BJ (cell line): ENCODE measurements around the gene PKMYT1. TPM values are rescaled to one million over a fixed set of nuclear protein-coding genes. Genes with fewer than 3 reads are reported as not detected.

Experiments
- CTCF ChIA-PET: fragments of 350-600 bp; formaldehyde crosslinking; extraction: SDS; loops from one replicate; lab custom pipeline; 2021; ENCODE audit warnings: antibody characterized with exemption, inconsistent platforms; lab: Yijun Ruan, JAX
- POLR2A ChIA-PET: fragments of 300-600 bp; sonication (Branson Sonifier 250); formaldehyde crosslinking; extraction: SDS; loops from one replicate; lab custom pipeline; 2021; ENCODE audit warnings: antibody characterized with exemption; lab: Charles Lee
- DNase-seq: peaks from one replicate; pipeline ENCODE4 v3.0.0-alpha.2; 2011; ENCODE audit warnings: low read depth
- H3K27me3 ChIP-seq: 2 replicates; pipeline ENCODE4 v1.6.0; 2011; ENCODE audit warnings: low read length; ENCODE audit not compliant: control insufficient read depth, insufficient read depth
- H3K36me3 ChIP-seq: 2 replicates; pipeline ENCODE4 v1.5.1; 2011; ENCODE audit warnings: low read length; ENCODE audit not compliant: control insufficient read depth, insufficient read depth
- H3K4me3 ChIP-seq: 2 replicates; pipeline ENCODE4 v1.5.1; 2011; ENCODE audit warnings: low read depth, mild to moderate bottlenecking, control low read depth, low read length
- polyA plus RNA-seq: library from polyadenylated mRNA; depleted of rRNA; stranded (reverse); fragments of >200 nt; gene quantifications from 2 replicates; pipeline ENCODE4 v1.2.3, GENCODE V29; 2011
- TF ChIP-seq, protein P1 (sequence below): IDR thresholded peaks from 2 replicates; pipeline ENCODE4 v1.5.1; 2011; ENCODE audit warnings: low read depth, mild to moderate bottlenecking, control low read depth, inconsistent platforms, low read length, moderate library complexity; ENCODE audit not compliant: insufficient read depth

The PKMYT1 gene
- polyA plus RNA-seq, 1 experiment: 6.9 TPM

DNA sequence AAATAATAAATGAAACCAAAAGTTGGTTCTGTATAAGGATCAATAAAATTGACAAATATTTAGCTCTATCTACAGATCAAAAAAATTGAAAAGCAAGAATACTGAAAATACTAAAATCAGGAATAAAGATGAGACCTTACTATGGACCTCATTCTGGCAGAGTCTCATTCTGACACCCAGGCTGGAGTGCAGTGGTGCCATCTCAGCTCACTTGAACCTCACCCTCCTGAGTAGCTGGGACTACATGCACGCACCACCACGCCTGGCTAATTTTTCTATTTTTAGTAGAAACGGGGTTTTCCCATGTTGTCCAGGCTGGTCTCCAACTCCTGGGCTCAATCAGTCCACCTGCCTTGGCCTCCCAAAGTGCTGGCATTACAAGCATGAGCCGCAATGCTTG, 38.2 kb downstream of the PKMYT1 start:
- Histone ChIP-seq H3K4me3 (no peak overlapping the region), H3K36me3 (peaks cover 12% of the 10 kb centered on the region), H3K27me3 (no peaks in the 10 kb centered on the region)
- POLR2A ChIA-PET: interaction anchor here (0.8 kb wide), 1 partner anchor 15 kb away, joined by 6 read pairs; no protein-coding TSS in a partner anchor
- CTCF ChIA-PET: interaction anchor here (0.5 to 2.1 kb wide), 3 partner anchors 14 to 62 kb away, joined by 3 to 8 read pairs (median 4); no protein-coding TSS in a partner anchor
- TF ChIP-seq, protein P1, sequence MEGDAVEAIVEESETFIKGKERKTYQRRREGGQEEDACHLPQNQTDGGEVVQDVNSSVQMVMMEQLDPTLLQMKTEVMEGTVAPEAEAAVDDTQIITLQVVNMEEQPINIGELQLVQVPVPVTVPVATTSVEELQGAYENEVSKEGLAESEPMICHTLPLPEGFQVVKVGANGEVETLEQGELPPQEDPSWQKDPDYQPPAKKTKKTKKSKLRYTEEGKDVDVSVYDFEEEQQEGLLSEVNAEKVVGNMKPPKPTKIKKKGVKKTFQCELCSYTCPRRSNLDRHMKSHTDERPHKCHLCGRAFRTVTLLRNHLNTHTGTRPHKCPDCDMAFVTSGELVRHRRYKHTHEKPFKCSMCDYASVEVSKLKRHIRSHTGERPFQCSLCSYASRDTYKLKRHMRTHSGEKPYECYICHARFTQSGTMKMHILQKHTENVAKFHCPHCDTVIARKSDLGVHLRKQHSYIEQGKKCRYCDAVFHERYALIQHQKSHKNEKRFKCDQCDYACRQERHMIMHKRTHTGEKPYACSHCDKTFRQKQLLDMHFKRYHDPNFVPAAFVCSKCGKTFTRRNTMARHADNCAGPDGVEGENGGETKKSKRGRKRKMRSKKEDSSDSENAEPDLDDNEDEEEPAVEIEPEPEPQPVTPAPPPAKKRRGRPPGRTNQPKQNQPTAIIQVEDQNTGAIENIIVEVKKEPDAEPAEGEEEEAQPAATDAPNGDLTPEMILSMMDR: no peak
- DNase-seq: no peak

DNA sequence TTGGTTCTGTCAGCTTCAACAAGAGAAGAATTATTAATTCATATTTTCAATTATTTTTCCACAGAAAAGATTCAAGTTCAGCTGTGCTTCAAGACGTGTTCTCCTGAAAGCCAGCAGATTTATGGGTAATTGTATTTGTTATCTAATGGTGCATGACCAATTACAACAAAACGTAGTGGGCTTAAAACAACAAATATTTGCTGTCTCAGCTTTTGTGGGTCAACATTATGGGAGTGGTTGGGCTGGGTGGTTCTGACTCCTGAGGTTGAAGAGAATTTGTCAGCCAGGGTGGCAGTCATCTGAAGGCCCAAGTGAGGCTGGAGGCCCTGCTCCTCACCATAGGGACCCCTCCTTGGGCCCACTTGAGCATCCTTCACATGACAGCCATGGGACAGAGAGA, 40.3 kb downstream of the PKMYT1 start:
- Histone ChIP-seq H3K4me3 (no peak overlapping the region), H3K27me3 (no peaks in the 10 kb centered on the region), H3K36me3 (peaks cover 22% of the 10 kb centered on the region)
- POLR2A ChIA-PET: no interaction called here
- no peak for DNase-seq
- TF ChIP-seq, protein P1: no peak
- CTCF ChIA-PET: interaction anchor here (0.7 to 2.4 kb wide), 4 partner anchors 8 to 45 kb away, joined by 3 to 20 read pairs (median 4); no protein-coding TSS in a partner anchor

DNA sequence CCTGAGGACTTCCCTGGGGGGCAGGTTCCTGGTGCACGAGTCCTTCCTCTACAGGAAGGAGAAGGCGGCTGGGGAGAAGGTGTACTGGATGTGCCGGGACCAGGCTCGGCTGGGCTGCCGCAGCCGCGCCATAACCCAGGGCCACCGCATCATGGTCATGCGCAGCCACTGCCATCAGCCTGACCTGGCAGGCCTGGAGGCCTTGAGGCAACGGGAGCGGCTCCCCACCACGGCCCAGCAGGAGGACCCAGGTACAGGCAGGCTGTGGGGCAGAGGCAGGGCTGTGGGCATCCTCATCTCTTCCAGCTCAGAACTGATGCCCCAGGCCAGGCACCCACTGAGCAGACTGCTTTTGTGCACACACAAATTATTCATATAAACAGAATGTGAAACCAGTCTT, 42.0 kb downstream of the PKMYT1 start:
- POLR2A ChIA-PET: no interaction called here
- CTCF ChIA-PET: no interaction called here
- Histone ChIP-seq H3K27me3 (no peaks in the 10 kb centered on the region), H3K36me3 (peaks cover 29% of the 10 kb centered on the region), H3K4me3 (no peak overlapping the region)
- DNase-seq: no peak
- TF ChIP-seq, protein P1: no peak

DNA sequence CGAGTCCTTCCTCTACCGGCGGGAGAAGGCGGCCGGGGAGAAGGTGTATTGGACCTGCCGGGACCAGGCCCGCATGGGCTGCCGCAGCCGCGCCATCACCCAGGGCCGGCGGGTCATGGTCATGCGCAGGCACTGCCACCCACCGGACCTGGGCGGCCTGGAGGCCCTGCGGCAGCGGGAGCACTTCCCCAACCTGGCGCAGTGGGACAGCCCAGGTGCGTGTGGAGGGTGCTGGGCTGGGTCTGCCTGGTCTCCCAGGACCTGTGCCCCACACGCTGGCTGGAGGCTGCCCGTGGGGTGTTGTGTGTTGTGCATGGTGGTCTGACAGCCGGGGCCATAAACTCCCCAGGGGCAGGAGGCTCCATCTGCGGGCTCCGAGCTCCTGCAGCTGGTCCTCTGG, 43.1 kb downstream of the PKMYT1 start:
- CTCF ChIA-PET: interaction anchor here (1.0 kb wide), 1 partner anchor 10 kb away, joined by 5 read pairs; no protein-coding TSS in a partner anchor
- Histone ChIP-seq H3K36me3 (peaks cover 30% of the 10 kb centered on the region), H3K4me3 (no peak overlapping the region), H3K27me3 (no peaks in the 10 kb centered on the region)
- no peak for DNase-seq
- TF ChIP-seq, protein P1: no peak
- POLR2A ChIA-PET: no interaction called here

DNA sequence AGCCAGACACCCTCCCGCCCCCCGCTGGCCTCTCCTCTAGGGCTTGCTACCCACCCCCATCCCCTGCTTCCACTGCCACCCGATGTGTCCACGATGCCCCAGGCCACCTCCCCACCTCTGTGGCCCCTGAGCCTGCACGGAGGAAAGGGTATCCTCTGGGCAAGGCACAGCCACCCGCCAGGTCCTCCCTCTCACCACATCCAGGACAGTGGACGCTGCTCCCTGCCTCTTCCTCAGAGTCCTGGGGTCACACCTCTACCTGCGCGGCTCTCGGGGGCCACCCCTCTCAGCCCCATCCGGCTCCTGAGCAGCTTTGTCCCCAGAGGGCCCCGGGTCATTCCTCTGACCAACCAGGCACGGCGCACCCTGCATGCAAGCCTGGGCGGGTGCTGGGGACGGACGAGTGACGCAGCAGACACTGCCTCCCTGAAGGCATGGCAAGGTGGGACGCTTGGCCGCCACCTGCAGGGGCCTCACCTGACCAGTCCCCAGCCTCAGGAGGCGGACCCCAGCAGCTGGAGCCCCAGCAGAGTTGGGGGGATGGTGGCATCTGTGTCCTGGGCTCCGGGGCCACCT, 43.7 kb downstream of the PKMYT1 start:
- H3K4me3 ChIP-seq: no peak overlapping the region
- DNase-seq: no peak
- TF ChIP-seq, protein P1: no peak
- CTCF ChIA-PET: interaction anchor here (1.0 to 1.8 kb wide), 2 partner anchors 9 to 10 kb away, joined by 5 to 8 read pairs; no protein-coding TSS in a partner anchor
- peaks cover 30% of the 10 kb centered on the region for H3K36me3 ChIP-seq
- H3K27me3 ChIP-seq: no peaks in the 10 kb centered on the region
- POLR2A ChIA-PET: no interaction called here
